CD14-positive monocyte (primary cell): ENCODE results near the gene NME8. TPM values are rescaled to one million over a fixed set of nuclear protein-coding genes. Genes with fewer than 3 reads are reported as not detected.

ENCODE experiments used
- DNase-seq, 3 donors: peaks; one replicate each; pipeline ENCODE4 v3.0.0-alpha.2; 2011 to 2022
- H2AFZ ChIP-seq: 2 replicates; pipeline ENCODE4 v1.6.0; 2012; ENCODE audit warnings: mild to moderate bottlenecking, low read depth, low read length, inconsistent platforms; ENCODE audit not compliant: insufficient read depth, poor library complexity, severe bottlenecking
- H3K27ac ChIP-seq, 2 donors: 1 replicate in 1 of 2; 2 replicates in 1 of 2; pipeline ENCODE4 v1.5.1; 2012 to 2013; ENCODE audit warnings: low read length in 2 of 2, control low read depth in 1 of 2, inconsistent platforms in 1 of 2, low read depth in 1 of 2, mild to moderate bottlenecking in 1 of 2
- H3K27me3 ChIP-seq, 2 donors: one replicate each; pipeline versions ENCODE4 v1.6.0 to v1.6.1; 2011 to 2013; ENCODE audit warnings: low read length in 2 of 2; ENCODE audit not compliant: control insufficient read depth in 2 of 2, insufficient read depth in 2 of 2
- H3K36me3 ChIP-seq, 2 donors: replicated peaks in 1 of 2; 1 replicate in 1 of 2; 2 replicates in 1 of 2; pipeline versions ENCODE4 v1.5.1 to v1.6.1; 2012 to 2013; ENCODE audit warnings: low read length in 2 of 2, control low read depth in 1 of 2, inconsistent platforms in 1 of 2, mild to moderate bottlenecking in 1 of 2; ENCODE audit not compliant: insufficient read depth in 2 of 2, control insufficient read depth in 1 of 2
- H3K4me1 ChIP-seq, 2 donors: 1 replicate in 1 of 2; 2 replicates in 1 of 2; pipeline versions ENCODE4 v1.5.1 to v1.6.1; 2012 to 2013; ENCODE audit warnings: low read length in 2 of 2, control low read depth in 1 of 2, inconsistent platforms in 1 of 2, mild to moderate bottlenecking in 1 of 2, moderate library complexity in 1 of 2; ENCODE audit not compliant: insufficient read depth in 2 of 2, control insufficient read depth in 1 of 2
- H3K4me2 ChIP-seq: replicated peaks from 2 replicates; pipeline ENCODE3; 2012; ENCODE audit warnings: low read length, moderate library complexity, mild to moderate bottlenecking; ENCODE audit not compliant: poor library complexity, severe bottlenecking; ENCODE audit errors: extremely low read depth
- H3K4me3 ChIP-seq, 3 experiments: fragments of 200-600 bp in 1 of 3; sonication (generic) in 1 of 3; replicated peaks in 1 of 3; 1 replicate in 2 of 3; 2 replicates in 1 of 3; pipeline ENCODE4 v1.5.1; 2011 to 2013; ENCODE audit warnings: low read length in 3 of 3, mild to moderate bottlenecking in 3 of 3, control low read depth in 2 of 3, low read depth in 2 of 3, inconsistent platforms in 1 of 3, moderate library complexity in 1 of 3
- H3K79me2 ChIP-seq: 2 replicates; pipeline ENCODE4 v1.6.0; 2012; ENCODE audit warnings: mild to moderate bottlenecking, control low read depth, inconsistent platforms, low read length, moderate library complexity; ENCODE audit not compliant: insufficient read depth
- H3K9ac ChIP-seq: 2 replicates; pipeline ENCODE4 v1.6.0; 2017; ENCODE audit warnings: low read length, mild to moderate bottlenecking; ENCODE audit not compliant: insufficient read depth, poor library complexity, severe bottlenecking
- H3K9me3 ChIP-seq, 2 donors: replicated peaks in 1 of 2; 1 replicate in 1 of 2; 2 replicates in 1 of 2; pipeline versions ENCODE4 v1.5.1 to v1.6.1; 2012 to 2013; ENCODE audit warnings: low read length in 2 of 2, control low read depth in 1 of 2; ENCODE audit not compliant: control insufficient read depth in 1 of 2, insufficient read depth in 1 of 2
- H4K20me1 ChIP-seq: 2 replicates; pipeline ENCODE4 v1.6.0; 2012; ENCODE audit warnings: mild to moderate bottlenecking, low read length, control low read depth, moderate library complexity; ENCODE audit not compliant: insufficient read depth
- H3K27ac Mint-ChIP-seq, 7 donors: one replicate each; pipeline ENCODE4 v1.8.0; 2020; ENCODE audit warnings: mild to moderate bottlenecking in 7 of 7, mixed read lengths in 7 of 7, moderate library complexity in 6 of 7, inconsistent platforms in 2 of 7
- H3K27me3 Mint-ChIP-seq, 3 donors: one replicate each; pipeline ENCODE4 v1.8.0; 2021 to 2022; ENCODE audit warnings: low read depth in 3 of 3, mild to moderate bottlenecking in 3 of 3, mixed read lengths in 3 of 3, moderate library complexity in 3 of 3, inconsistent platforms in 1 of 3
- H3K36me3 Mint-ChIP-seq, 2 donors: one replicate each; pipeline ENCODE4 v1.8.0; 2020; ENCODE audit warnings: mixed read lengths in 2 of 2, inconsistent platforms in 1 of 2, mild to moderate bottlenecking in 1 of 2
- H3K4me1 Mint-ChIP-seq: one replicate; pipeline ENCODE4 v1.8.0; 2020; ENCODE audit warnings: mild to moderate bottlenecking, mixed read lengths
- H3K4me3 Mint-ChIP-seq, 2 donors: one replicate each; pipeline ENCODE4 v1.8.0; 2020; ENCODE audit warnings: mild to moderate bottlenecking in 2 of 2, mixed read lengths in 2 of 2, moderate library complexity in 1 of 2
- H3K9me3 Mint-ChIP-seq, 7 donors: one replicate each; pipeline ENCODE4 v1.8.0; 2020 to 2022; ENCODE audit warnings: mixed read lengths in 7 of 7, mild to moderate bottlenecking in 6 of 7, moderate library complexity in 6 of 7, inconsistent platforms in 2 of 7
- CTCF ChIP-seq: fragments of 200-600 bp; IDR thresholded peaks from one replicate; pipeline ENCODE4 v1.8.0; 2022; ENCODE audit warnings: antibody characterized with exemption, mild to moderate bottlenecking
- WGBS: methylation state at CpG from one replicate; pipeline ENCODE4 v1.1.5; 2013; ENCODE audit warnings: missing lambda C conversion rate; ENCODE audit not compliant: insufficient coverage; 5-methylcytosine and 5-hydroxymethylcytosine counted together
- intact Hi-C, 2 donors: fragments of 100-400 bp; cut with micrococcal nuclease; formaldehyde crosslinking; loops; one replicate each; pipeline versions ENCODE4 v1.15.0 to v1.15.1; 2023
- polyA plus RNA-seq, 3 donors: library from polyadenylated mRNA; depleted of rRNA in 1 of 3; unstranded in 2 of 3; stranded (reverse) in 1 of 3; fragments of 300-500 nt in 2 of 3; fragments of >200 nt in 1 of 3; fragmentation: Illumina TruSeq in 2 of 3; gene quantifications; 1 replicate in 2 of 3; 2 replicates in 1 of 3; pipeline ENCODE4 v1.2.3, GENCODE V29; 2012 to 2021

Gene NME8
- polyA plus RNA-seq, 3 donors: 3.2 to 8.8 (median 4.8) TPM

- H3K4me2 ChIP-seq: no peak overlapping the region
- no peak overlapping the region for H3K4me3 ChIP-seq
- no peaks in the 10 kb centered on the region for H3K4me1 ChIP-seq
- H3K27ac ChIP-seq: no peak overlapping the region
- peaks cover 2 to 7% (median 5%) of the 10 kb centered on the region in 7 donors for H3K9me3 Mint-ChIP-seq
- intact Hi-C loops: no loop called here
- H3K79me2 ChIP-seq: no peaks in the 10 kb centered on the region
- peaks cover 10 to 19% of the 10 kb centered on the region in 2 donors for H3K36me3 Mint-ChIP-seq
- no CpG with 5 or more reads among the region's 2 CpGs for WGBS
- H4K20me1 ChIP-seq: no peaks in the 10 kb centered on the region
- peaks cover 0 to 9% of the 10 kb centered on the region in 2 donors for H3K36me3 ChIP-seq
- no peak overlapping the region for H3K9ac ChIP-seq
- no peak overlapping the region for H3K27ac Mint-ChIP-seq
- H3K9me3 ChIP-seq: no peaks in the 10 kb centered on the region
- H3K4me3 Mint-ChIP-seq: no peak overlapping the region
- H3K27me3 ChIP-seq: no peaks in the 10 kb centered on the region
- H3K27me3 Mint-ChIP-seq: peaks cover 0 to 2% (median 0%) of the 10 kb centered on the region in 3 donors
- H2AFZ ChIP-seq: no peak overlapping the region
- H3K4me1 Mint-ChIP-seq: peaks cover 5% of the 10 kb centered on the region
- DNase-seq: no peak
- TF ChIP-seq CTCF: no peak
Observed at GRCh38 chr7:37815671-37816371, 32.6 kb upstream of the NME8 start.

- TF ChIP-seq CTCF: no peak
- peak overlapping the region in 1 of 7 donors; percentile 11 for H3K27ac Mint-ChIP-seq
- DNase-seq: peak in 2 of 3 donors; percentile 5 to 52
- Histone ChIP-seq H3K27ac (no peak overlapping the region), H2AFZ (no peak overlapping the region), H3K9ac (no peak overlapping the region), H3K9me3 (no peaks in the 10 kb centered on the region), H3K4me1 (no peaks in the 10 kb centered on the region), H3K36me3 (peaks cover 0 to 9% of the 10 kb centered on the region in 2 donors), H3K79me2 (no peaks in the 10 kb centered on the region), H3K4me2 (no peak overlapping the region), H3K27me3 (no peaks in the 10 kb centered on the region), H3K4me3 (no peak overlapping the region), H4K20me1 (no peaks in the 10 kb centered on the region)
- peaks cover 5% of the 10 kb centered on the region for H3K4me1 Mint-ChIP-seq
- H3K36me3 Mint-ChIP-seq: peaks cover 15 to 28% of the 10 kb centered on the region in 2 donors
- 71% methylated on average over 2 of the region's 3 CpGs for WGBS
- intact Hi-C loops: no loop called here
- H3K4me3 Mint-ChIP-seq: no peak overlapping the region
- H3K27me3 Mint-ChIP-seq: peaks cover 0 to 2% (median 0%) of the 10 kb centered on the region in 3 donors
- peaks cover 5 to 8% (median 6%) of the 10 kb centered on the region in 7 donors for H3K9me3 Mint-ChIP-seq
Observed at GRCh38 chr7:37816922-37817590, 31.3 kb upstream of the NME8 start.
